Cardiac atrium fibroblast (primary cell): Measurements from ENCODE around the gene MLX. TPM values are rescaled to one million over a fixed set of nuclear protein-coding genes. Genes with fewer than 3 reads are reported as not detected.

ENCODE experiments used
- total RNA-seq: library from RNA; depleted of rRNA; stranded (reverse); fragments of >200 nt; gene quantifications from 2 replicates; pipeline ENCODE4 v1.2.3, GENCODE V29; 2015

The MLX gene
- total RNA-seq: 30.8 and 35.6 TPM in 2 replicates

GRCh38 chr17:42566883-42567573 is at the start of gene MLX:
MLX (plus strand) TSS chr17:42567100; CDS start chr17:42567125, 25 bp downstream.

GRCh38 chr17:42536048-42536371 is 30.9 kb upstream of the MLX start, which contains the start of gene NAGLU:
NAGLU (plus strand) TSS chr17:42536241; CDS start chr17:42536273, 32 bp downstream.

GRCh38 chr17:42552736-42553135 is 14.2 kb upstream of the MLX start, which contains the start of gene HSD17B1:
HSD17B1 (plus strand) TSS chr17:42552923; CDS start chr17:42552934, 11 bp downstream.

GRCh38 chr17:42561897-42562387 is 5.0 kb upstream of the MLX start, which contains the start of gene COASY:
COASY (plus strand) TSS chr17:42562148; CDS start chr17:42562623, 475 bp downstream.

GRCh38 chr17:42577532-42578281 is 10.8 kb downstream of the MLX start, which contains the start of gene PSMC3IP:
PSMC3IP (minus strand) TSS chr17:42577729; CDS start chr17:42577686, 43 bp downstream.

GRCh38 chr17:42609182-42609813 is 42.4 kb downstream of the MLX start, which contains the start of the genes RETREG3 and TUBG1:
RETREG3 (minus strand) TSS chr17:42609374; CDS start chr17:42609324, 50 bp downstream.
TUBG1 (plus strand) TSS chr17:42609683; CDS start chr17:42609738, 55 bp downstream.

Other genes with a start within 250 kb of the MLX start
- 128 and 160 TPM in 2 replicates for gene STAT3, start 178.7 kb upstream of the MLX start, total RNA-seq
- gene CAVIN1, start 143.8 kb upstream of the MLX start, total RNA-seq: 781 and 918 TPM in 2 replicates
- gene ATP6V0A1, start 108.2 kb upstream of the MLX start, total RNA-seq: 20.6 and 22.4 TPM in 2 replicates
- gene NAGLU, start 30.9 kb upstream of the MLX start, total RNA-seq: 68.9 and 84.5 TPM in 2 replicates
- 2.1 and 6.0 TPM in 2 replicates for gene HSD17B1, start 14.2 kb upstream of the MLX start, total RNA-seq
- 15.7 and 33.8 TPM in 2 replicates for gene COASY, start 5.0 kb upstream of the MLX start, total RNA-seq
- gene PSMC3IP, start 10.6 kb downstream of the MLX start, total RNA-seq: 1.6 and 2.2 TPM in 2 replicates
- 48.9 and 51.7 TPM in 2 replicates for gene RETREG3, start 42.3 kb downstream of the MLX start, total RNA-seq
- gene TUBG1, start 42.6 kb downstream of the MLX start, total RNA-seq: 43.9 and 57.3 TPM in 2 replicates
- 10.9 and 11.2 TPM in 2 replicates for gene TUBG2, start 92.2 kb downstream of the MLX start, total RNA-seq
- gene PLEKHH3, start 109.9 kb downstream of the MLX start, total RNA-seq: 19.6 and 19.9 TPM in 2 replicates
- 1.3 and 7.8 TPM in 2 replicates for gene CCR10, start 114.7 kb downstream of the MLX start, total RNA-seq
- 25.3 and 49.4 TPM in 2 replicates for gene CNTNAP1, start 115.4 kb downstream of the MLX start, total RNA-seq
- gene EZH1, start 177.9 kb downstream of the MLX start, total RNA-seq: 9.6 and 13.5 TPM in 2 replicates
- 0.65 and 1.4 TPM in 2 replicates for gene RAMP2, start 194.1 kb downstream of the MLX start, total RNA-seq
- gene VPS25, start 206.3 kb downstream of the MLX start, total RNA-seq: 77.3 and 82.1 TPM in 2 replicates
- gene WNK4, start 213.5 kb downstream of the MLX start, total RNA-seq: 2.0 and 4.1 TPM in 2 replicates
- gene COA3, start 231.6 kb downstream of the MLX start, total RNA-seq: 64.2 and 69.5 TPM in 2 replicates
- not detected in 2 replicates for gene CNTD1, start 231.8 kb downstream of the MLX start, total RNA-seq